CD14-positive monocyte (primary cell): ENCODE data around the gene MYL12B. TPM values are rescaled to one million over a fixed set of nuclear protein-coding genes. Genes with fewer than 3 reads are reported as not detected.

Experiments used
- DNase-seq, 3 donors: peaks; one replicate each; pipeline ENCODE4 v3.0.0-alpha.2; 2011 to 2022
- H2AFZ ChIP-seq: 2 replicates; pipeline ENCODE4 v1.6.0; 2012; ENCODE audit warnings: mild to moderate bottlenecking, low read depth, low read length, inconsistent platforms; ENCODE audit not compliant: insufficient read depth, poor library complexity, severe bottlenecking
- H3K27ac ChIP-seq, 2 donors: 1 replicate in 1 of 2; 2 replicates in 1 of 2; pipeline ENCODE4 v1.5.1; 2012 to 2013; ENCODE audit warnings: low read length in 2 of 2, control low read depth in 1 of 2, inconsistent platforms in 1 of 2, low read depth in 1 of 2, mild to moderate bottlenecking in 1 of 2
- H3K27me3 ChIP-seq, 2 donors: one replicate each; pipeline versions ENCODE4 v1.6.0 to v1.6.1; 2011 to 2013; ENCODE audit warnings: low read length in 2 of 2; ENCODE audit not compliant: control insufficient read depth in 2 of 2, insufficient read depth in 2 of 2
- H3K36me3 ChIP-seq, 2 donors: replicated peaks in 1 of 2; 1 replicate in 1 of 2; 2 replicates in 1 of 2; pipeline versions ENCODE4 v1.5.1 to v1.6.1; 2012 to 2013; ENCODE audit warnings: low read length in 2 of 2, control low read depth in 1 of 2, inconsistent platforms in 1 of 2, mild to moderate bottlenecking in 1 of 2; ENCODE audit not compliant: insufficient read depth in 2 of 2, control insufficient read depth in 1 of 2
- H3K4me1 ChIP-seq, 2 donors: 1 replicate in 1 of 2; 2 replicates in 1 of 2; pipeline versions ENCODE4 v1.5.1 to v1.6.1; 2012 to 2013; ENCODE audit warnings: low read length in 2 of 2, control low read depth in 1 of 2, inconsistent platforms in 1 of 2, mild to moderate bottlenecking in 1 of 2, moderate library complexity in 1 of 2; ENCODE audit not compliant: insufficient read depth in 2 of 2, control insufficient read depth in 1 of 2
- H3K4me2 ChIP-seq: replicated peaks from 2 replicates; pipeline ENCODE3; 2012; ENCODE audit warnings: low read length, moderate library complexity, mild to moderate bottlenecking; ENCODE audit not compliant: poor library complexity, severe bottlenecking; ENCODE audit errors: extremely low read depth
- H3K4me3 ChIP-seq, 3 experiments: fragments of 200-600 bp in 1 of 3; sonication (generic) in 1 of 3; replicated peaks in 1 of 3; 1 replicate in 2 of 3; 2 replicates in 1 of 3; pipeline ENCODE4 v1.5.1; 2011 to 2013; ENCODE audit warnings: low read length in 3 of 3, mild to moderate bottlenecking in 3 of 3, control low read depth in 2 of 3, low read depth in 2 of 3, inconsistent platforms in 1 of 3, moderate library complexity in 1 of 3
- H3K79me2 ChIP-seq: 2 replicates; pipeline ENCODE4 v1.6.0; 2012; ENCODE audit warnings: mild to moderate bottlenecking, control low read depth, inconsistent platforms, low read length, moderate library complexity; ENCODE audit not compliant: insufficient read depth
- H3K9ac ChIP-seq: 2 replicates; pipeline ENCODE4 v1.6.0; 2017; ENCODE audit warnings: low read length, mild to moderate bottlenecking; ENCODE audit not compliant: insufficient read depth, poor library complexity, severe bottlenecking
- H3K9me3 ChIP-seq, 2 donors: replicated peaks in 1 of 2; 1 replicate in 1 of 2; 2 replicates in 1 of 2; pipeline versions ENCODE4 v1.5.1 to v1.6.1; 2012 to 2013; ENCODE audit warnings: low read length in 2 of 2, control low read depth in 1 of 2; ENCODE audit not compliant: control insufficient read depth in 1 of 2, insufficient read depth in 1 of 2
- H4K20me1 ChIP-seq: 2 replicates; pipeline ENCODE4 v1.6.0; 2012; ENCODE audit warnings: mild to moderate bottlenecking, low read length, control low read depth, moderate library complexity; ENCODE audit not compliant: insufficient read depth
- H3K27ac Mint-ChIP-seq, 7 donors: one replicate each; pipeline ENCODE4 v1.8.0; 2020; ENCODE audit warnings: mild to moderate bottlenecking in 7 of 7, mixed read lengths in 7 of 7, moderate library complexity in 6 of 7, inconsistent platforms in 2 of 7
- H3K27me3 Mint-ChIP-seq, 3 donors: one replicate each; pipeline ENCODE4 v1.8.0; 2021 to 2022; ENCODE audit warnings: low read depth in 3 of 3, mild to moderate bottlenecking in 3 of 3, mixed read lengths in 3 of 3, moderate library complexity in 3 of 3, inconsistent platforms in 1 of 3
- H3K36me3 Mint-ChIP-seq, 2 donors: one replicate each; pipeline ENCODE4 v1.8.0; 2020; ENCODE audit warnings: mixed read lengths in 2 of 2, inconsistent platforms in 1 of 2, mild to moderate bottlenecking in 1 of 2
- H3K4me1 Mint-ChIP-seq: one replicate; pipeline ENCODE4 v1.8.0; 2020; ENCODE audit warnings: mild to moderate bottlenecking, mixed read lengths
- H3K4me3 Mint-ChIP-seq, 2 donors: one replicate each; pipeline ENCODE4 v1.8.0; 2020; ENCODE audit warnings: mild to moderate bottlenecking in 2 of 2, mixed read lengths in 2 of 2, moderate library complexity in 1 of 2
- H3K9me3 Mint-ChIP-seq, 7 donors: one replicate each; pipeline ENCODE4 v1.8.0; 2020 to 2022; ENCODE audit warnings: mixed read lengths in 7 of 7, mild to moderate bottlenecking in 6 of 7, moderate library complexity in 6 of 7, inconsistent platforms in 2 of 7
- CTCF ChIP-seq: fragments of 200-600 bp; IDR thresholded peaks from one replicate; pipeline ENCODE4 v1.8.0; 2022; ENCODE audit warnings: antibody characterized with exemption, mild to moderate bottlenecking
- WGBS: methylation state at CpG from one replicate; pipeline ENCODE4 v1.1.5; 2013; ENCODE audit warnings: missing lambda C conversion rate; ENCODE audit not compliant: insufficient coverage; 5-methylcytosine and 5-hydroxymethylcytosine counted together
- intact Hi-C, 2 donors: fragments of 100-400 bp; cut with micrococcal nuclease; formaldehyde crosslinking; loops; one replicate each; pipeline versions ENCODE4 v1.15.0 to v1.15.1; 2023
- polyA plus RNA-seq, 3 donors: library from polyadenylated mRNA; depleted of rRNA in 1 of 3; unstranded in 2 of 3; stranded (reverse) in 1 of 3; fragments of 300-500 nt in 2 of 3; fragments of >200 nt in 1 of 3; fragmentation: Illumina TruSeq in 2 of 3; gene quantifications; 1 replicate in 2 of 3; 2 replicates in 1 of 3; pipeline ENCODE4 v1.2.3, GENCODE V29; 2012 to 2021

MYL12B gene
- polyA plus RNA-seq, 3 donors: 295 to 814 (median 727) TPM

- Mint-ChIP-seq H3K4me1 (peaks cover 16% of the 10 kb centered on the region), H3K9me3 (peaks cover 0 to 7% (median 0%) of the 10 kb centered on the region in 7 donors), H3K36me3 (no peaks in the 10 kb centered on the region), H3K27ac (no peak overlapping the region), H3K4me3 (no peak overlapping the region), H3K27me3 (peaks cover 0 to 3% (median 0%) of the 10 kb centered on the region in 3 donors)
- 96% methylated on average over 3 of the region's 3 CpGs for WGBS
- H4K20me1 ChIP-seq: no peaks in the 10 kb centered on the region
- intact Hi-C loops: no loop called here
- no peak overlapping the region for H3K4me2 ChIP-seq
- H3K36me3 ChIP-seq: no peaks in the 10 kb centered on the region
- no peak overlapping the region for H3K9ac ChIP-seq
- no peak overlapping the region for H3K4me3 ChIP-seq
- no peak overlapping the region for H2AFZ ChIP-seq
- H3K27me3 ChIP-seq: no peaks in the 10 kb centered on the region
- no peak for TF ChIP-seq CTCF
- H3K27ac ChIP-seq: no peak overlapping the region
- DNase-seq: peak; percentile 10 to 49 (median 11)
- no peaks in the 10 kb centered on the region for H3K9me3 ChIP-seq
- peaks cover 14 to 18% of the 10 kb centered on the region in 2 donors for H3K4me1 ChIP-seq
- H3K79me2 ChIP-seq: no peaks in the 10 kb centered on the region
Measured at GRCh38 chr18:3321133-3321812, 59.3 kb downstream of the MYL12B start.

- WGBS: 10% methylated on average over 2 of the region's 4 CpGs
- Histone ChIP-seq H3K4me1 (peaks cover 14 to 18% of the 10 kb centered on the region in 2 donors), H3K9ac (no peak overlapping the region), H2AFZ (no peak overlapping the region), H3K4me3 (peak overlapping the region in 1 of 3 experiments; percentile 37), H3K79me2 (no peaks in the 10 kb centered on the region), H3K36me3 (no peaks in the 10 kb centered on the region), H3K4me2 (peak overlapping the region; percentile 50), H3K27ac (no peak overlapping the region), H3K9me3 (no peaks in the 10 kb centered on the region), H3K27me3 (no peaks in the 10 kb centered on the region), H4K20me1 (no peaks in the 10 kb centered on the region)
- intact Hi-C loops: no loop called here
- H3K27me3 Mint-ChIP-seq: no peaks in the 10 kb centered on the region
- H3K9me3 Mint-ChIP-seq: peaks cover 0 to 3% (median 1%) of the 10 kb centered on the region in 7 donors
- peak overlapping the region in 4 of 7 donors; percentile 6 to 86 (median 72) for H3K27ac Mint-ChIP-seq
- peaks cover 21% of the 10 kb centered on the region for H3K4me1 Mint-ChIP-seq
- H3K4me3 Mint-ChIP-seq: peak overlapping the region; percentile 42 to 77
- peak; percentile 30 to 59 (median 59) for DNase-seq
- no peaks in the 10 kb centered on the region for H3K36me3 Mint-ChIP-seq
- no peak for TF ChIP-seq CTCF
Measured at GRCh38 chr18:3323900-3324299, 62.0 kb downstream of the MYL12B start.

Other genes starting within 250 kb of the MYL12B start
- 10 to 100 TPM in 2 of 3 donors, 1 to 10 TPM in 1; 9.3 to 16.3 (median 10.3) TPM for gene LPIN2, start 249.0 kb upstream of the MYL12B start, polyA plus RNA-seq
- gene MYOM1, start 42.2 kb upstream of the MYL12B start, polyA plus RNA-seq: under 1 TPM; 0.05 to 0.95 (median 0.22) TPM
- gene MYL12A, start 14.3 kb upstream of the MYL12B start, polyA plus RNA-seq: 1,000 to 10,000 TPM in 2 of 3 donors, 100 to 1,000 TPM in 1; 469 to 1,360 (median 1,139) TPM
- gene TGIF1, start 188.0 kb downstream of the MYL12B start, polyA plus RNA-seq: 100 to 1,000 TPM in 1 of 3 donors, 10 to 100 TPM in 2; 32.2 to 109 (median 39.8) TPM